ENCODE results near the gene PCDHB8.
"Not testable (repeated sequence)": the region's sequence is repeated elsewhere in the genome, so short reads cannot be mapped to it uniquely, and the experiment has no call there.

PCDHB8 gene

DNA sequence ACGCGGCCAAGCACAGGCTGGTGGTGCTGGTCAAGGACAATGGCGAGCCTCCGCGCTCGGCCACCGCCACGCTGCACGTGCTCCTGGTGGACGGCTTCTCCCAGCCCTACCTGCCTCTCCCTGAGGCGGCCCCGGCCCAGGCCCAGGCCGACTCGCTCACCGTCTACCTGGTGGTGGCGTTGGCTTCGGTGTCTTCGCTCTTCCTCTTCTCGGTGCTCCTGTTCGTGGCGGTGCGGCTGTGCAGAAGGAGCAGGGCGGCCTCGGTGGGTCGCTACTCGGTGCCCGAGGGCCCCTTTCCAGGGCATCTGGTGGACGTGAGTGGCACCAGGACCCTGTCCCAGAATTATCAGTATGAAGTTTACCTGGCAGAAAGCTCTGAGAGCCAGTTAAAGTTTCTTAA lies 19.7 kb upstream of the PCDHB8 start:
- H3K36me3 ChIP-seq (ENCODE audit: control insufficient read depth, low read depth, low read length); H3K9ac ChIP-seq (ENCODE audit: low read length); H3K27me3 ChIP-seq (ENCODE audit: control insufficient read depth, insufficient read depth, low read length); H3K4me1 ChIP-seq (ENCODE audit: control insufficient read depth, low read depth, low read length); H3K27ac ChIP-seq (ENCODE audit: low read length); H3K4me3 ChIP-seq (ENCODE audit: low read length); H3K9me3 ChIP-seq (ENCODE audit: control insufficient read depth, low read depth, low read length): not testable (repeated sequence)

GRCh38 chr5:141172381-141173204 lies 5.0 kb upstream of the PCDHB8 start, which contains the start of gene PCDHB7:
TSS of gene PCDHB7 (plus strand) at chr5:141172644. CDS start at chr5:141172836, 192 bp downstream.
- Histone ChIP-seq H3K4me3 (ENCODE audit: low read length) (no peak within 1 kb of the TSS), H3K9ac (ENCODE audit: low read length) (no peak within 1 kb of the TSS), H3K27me3 (ENCODE audit: control insufficient read depth, insufficient read depth, low read length) (no peaks in the 10 kb centered on the region), H3K9me3 (ENCODE audit: control insufficient read depth, low read depth, low read length) (peaks cover 12% of the 10 kb centered on the region), H3K36me3 (ENCODE audit: control insufficient read depth, low read depth, low read length) (no peaks in the 10 kb centered on the region), H3K4me1 (ENCODE audit: control insufficient read depth, low read depth, low read length) (no peaks in the 10 kb centered on the region), H3K27ac (ENCODE audit: low read length) (no peak within 1 kb of the TSS)

DNA sequence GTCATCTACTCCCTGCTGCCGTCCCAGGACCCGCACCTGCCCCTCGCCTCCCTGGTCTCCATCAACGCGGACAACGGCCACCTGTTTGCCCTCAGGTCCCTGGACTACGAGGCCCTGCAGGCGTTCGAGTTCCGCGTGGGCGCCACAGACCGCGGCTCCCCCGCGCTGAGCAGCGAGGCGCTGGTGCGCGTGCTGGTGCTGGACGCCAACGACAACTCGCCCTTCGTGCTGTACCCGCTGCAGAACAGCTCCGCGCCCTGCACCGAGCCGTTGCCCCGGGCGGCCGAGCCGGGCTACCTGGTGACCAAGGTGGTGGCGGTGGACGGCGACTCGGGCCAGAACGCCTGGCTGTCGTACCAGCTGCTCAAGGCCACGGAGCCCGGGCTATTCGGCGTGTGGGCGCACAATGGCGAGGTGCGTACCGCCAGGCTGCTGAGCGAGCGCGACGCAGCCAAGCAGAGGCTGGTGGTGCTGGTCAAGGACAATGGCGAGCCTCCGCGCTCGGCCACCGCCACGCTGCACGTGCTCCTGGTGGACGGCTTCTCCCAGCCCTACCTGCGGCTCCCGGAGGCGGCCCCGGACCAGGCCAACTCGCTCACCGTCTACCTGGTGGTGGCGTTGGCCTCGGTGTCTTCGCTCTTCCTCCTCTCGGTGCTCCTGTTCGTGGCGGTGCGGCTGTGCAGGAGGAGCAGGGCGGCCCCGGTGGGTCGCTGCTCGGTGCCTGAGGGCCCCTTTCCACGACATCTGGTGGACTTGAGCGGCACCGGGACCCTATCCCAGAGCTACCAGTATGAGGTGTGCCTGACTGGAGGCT lies 3.1 kb upstream of the PCDHB8 start:
- H3K27ac ChIP-seq (ENCODE audit: low read length); H3K27me3 ChIP-seq (ENCODE audit: control insufficient read depth, insufficient read depth, low read length); H3K4me1 ChIP-seq (ENCODE audit: control insufficient read depth, low read depth, low read length); H3K9ac ChIP-seq (ENCODE audit: low read length); H3K4me3 ChIP-seq (ENCODE audit: low read length); H3K36me3 ChIP-seq (ENCODE audit: control insufficient read depth, low read depth, low read length): not testable (repeated sequence)
- H3K9me3 ChIP-seq (ENCODE audit: control insufficient read depth, low read depth, low read length), result peaks cover 15% of the 10 kb centered on the region

- Histone ChIP-seq H3K4me1 (ENCODE audit: control insufficient read depth, low read depth, low read length) (no peaks in the 10 kb centered on the region), H3K9ac (ENCODE audit: low read length) (no peak overlapping the region), H3K36me3 (ENCODE audit: control insufficient read depth, low read depth, low read length) (no peaks in the 10 kb centered on the region), H3K27me3 (ENCODE audit: control insufficient read depth, insufficient read depth, low read length) (no peaks in the 10 kb centered on the region), H3K4me3 (ENCODE audit: low read length) (no peak overlapping the region), H3K27ac (ENCODE audit: low read length) (no peak overlapping the region), H3K9me3 (ENCODE audit: control insufficient read depth, low read depth, low read length) (peaks cover 15% of the 10 kb centered on the region)
Measured at GRCh38 chr5:141175933-141176332, 1.7 kb upstream of the PCDHB8 start.

DNA sequence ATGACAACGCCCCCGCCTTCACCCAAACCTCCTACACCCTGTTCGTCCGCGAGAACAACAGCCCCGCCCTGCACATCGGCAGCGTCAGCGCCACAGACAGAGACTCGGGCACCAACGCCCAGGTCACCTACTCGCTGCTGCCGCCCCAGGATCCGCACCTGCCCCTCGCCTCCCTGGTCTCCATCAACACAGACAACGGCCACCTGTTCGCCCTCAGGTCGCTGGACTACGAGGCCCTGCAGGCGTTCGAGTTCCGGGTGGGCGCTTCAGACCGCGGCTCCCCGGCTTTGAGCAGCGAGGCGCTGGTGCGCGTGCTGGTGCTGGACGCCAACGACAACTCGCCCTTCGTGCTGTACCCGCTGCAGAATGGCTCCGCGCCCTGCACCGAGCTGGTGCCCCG lies 1.8 kb downstream of the PCDHB8 start:
- H3K9me3 ChIP-seq (ENCODE audit: control insufficient read depth, low read depth, low read length), result peaks cover 15% of the 10 kb centered on the region
- not testable (repeated sequence) for H3K27ac ChIP-seq (ENCODE audit: low read length); H3K27me3 ChIP-seq (ENCODE audit: control insufficient read depth, insufficient read depth, low read length); H3K36me3 ChIP-seq (ENCODE audit: control insufficient read depth, low read depth, low read length); H3K9ac ChIP-seq (ENCODE audit: low read length); H3K4me1 ChIP-seq (ENCODE audit: control insufficient read depth, low read depth, low read length); H3K4me3 ChIP-seq (ENCODE audit: low read length)

GRCh38 chr5:141179876-141180275 lies 2.3 kb downstream of the PCDHB8 start:
- not testable (repeated sequence) for H3K27ac ChIP-seq (ENCODE audit: low read length); H3K4me3 ChIP-seq (ENCODE audit: low read length); H3K36me3 ChIP-seq (ENCODE audit: control insufficient read depth, low read depth, low read length); H3K4me1 ChIP-seq (ENCODE audit: control insufficient read depth, low read depth, low read length); H3K27me3 ChIP-seq (ENCODE audit: control insufficient read depth, insufficient read depth, low read length); H3K9ac ChIP-seq (ENCODE audit: low read length)
- H3K9me3 ChIP-seq (ENCODE audit: control insufficient read depth, low read depth, low read length), result peaks cover 15% of the 10 kb centered on the region

DNA sequence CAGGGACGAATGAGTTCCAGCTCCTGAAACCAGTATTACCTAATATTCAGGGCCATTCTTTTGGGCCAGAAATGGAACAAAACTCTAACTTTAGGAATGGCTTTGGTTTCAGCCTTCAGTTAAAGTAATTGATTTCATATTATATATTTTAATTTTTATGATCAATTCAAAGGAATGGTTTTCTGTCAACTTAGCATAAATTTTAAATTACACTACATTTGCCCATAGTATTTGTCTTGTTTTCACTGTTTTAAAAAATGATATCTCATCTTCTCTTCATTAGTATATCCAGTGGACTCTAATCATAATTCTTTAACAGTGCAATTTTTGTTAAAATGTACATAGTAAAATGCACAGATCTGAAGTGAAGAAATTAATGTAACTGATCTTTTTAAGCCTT lies 2.7 kb downstream of the PCDHB8 start:
- Histone ChIP-seq H3K36me3 (ENCODE audit: control insufficient read depth, low read depth, low read length) (no peaks in the 10 kb centered on the region), H3K9me3 (ENCODE audit: control insufficient read depth, low read depth, low read length) (peaks cover 15% of the 10 kb centered on the region), H3K27me3 (ENCODE audit: control insufficient read depth, insufficient read depth, low read length) (no peaks in the 10 kb centered on the region), H3K9ac (ENCODE audit: low read length) (no peak overlapping the region), H3K4me1 (ENCODE audit: control insufficient read depth, low read depth, low read length) (no peaks in the 10 kb centered on the region), H3K4me3 (ENCODE audit: low read length) (no peak overlapping the region), H3K27ac (ENCODE audit: low read length) (no peak overlapping the region)

DNA sequence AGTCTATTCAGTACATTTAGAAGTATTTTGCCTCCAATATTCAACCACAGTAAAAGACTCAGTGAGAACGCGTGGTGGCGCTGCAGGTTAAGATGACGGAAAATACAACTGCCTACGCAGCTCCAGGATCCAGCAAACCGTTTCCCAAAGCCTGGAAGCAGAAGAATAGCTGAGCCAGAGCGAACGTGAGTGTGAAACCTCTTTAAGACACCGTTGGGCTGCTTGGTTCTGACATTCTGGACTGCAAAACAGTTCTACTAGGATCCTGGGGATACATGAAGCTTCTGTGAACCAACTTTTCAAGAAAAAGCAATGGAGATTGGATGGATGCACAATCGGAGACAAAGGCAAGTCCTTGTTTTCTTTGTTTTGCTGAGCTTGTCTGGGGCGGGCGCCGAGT lies 4.7 kb downstream of the PCDHB8 start, which contains the start of gene PCDHB16:
TSS of gene PCDHB16 (plus strand) at position 140 of the 400 bp plus-strand sequence. CDS start at position 313, 173 bp downstream.
- peak within 1 kb of the TSS; percentile 35 for H3K9ac ChIP-seq (ENCODE audit: low read length)
- H3K4me1 ChIP-seq (ENCODE audit: control insufficient read depth, low read depth, low read length), result no peaks in the 10 kb centered on the region
- peak within 1 kb of the TSS; percentile 49 for H3K4me3 ChIP-seq (ENCODE audit: low read length)
- H3K27ac ChIP-seq (ENCODE audit: low read length), result no peak within 1 kb of the TSS
- peaks cover 5% of the 10 kb centered on the region for H3K9me3 ChIP-seq (ENCODE audit: control insufficient read depth, low read depth, low read length)
- H3K27me3 ChIP-seq (ENCODE audit: control insufficient read depth, insufficient read depth, low read length), result no peaks in the 10 kb centered on the region
- H3K36me3 ChIP-seq (ENCODE audit: control insufficient read depth, low read depth, low read length), result no peaks in the 10 kb centered on the region

DNA sequence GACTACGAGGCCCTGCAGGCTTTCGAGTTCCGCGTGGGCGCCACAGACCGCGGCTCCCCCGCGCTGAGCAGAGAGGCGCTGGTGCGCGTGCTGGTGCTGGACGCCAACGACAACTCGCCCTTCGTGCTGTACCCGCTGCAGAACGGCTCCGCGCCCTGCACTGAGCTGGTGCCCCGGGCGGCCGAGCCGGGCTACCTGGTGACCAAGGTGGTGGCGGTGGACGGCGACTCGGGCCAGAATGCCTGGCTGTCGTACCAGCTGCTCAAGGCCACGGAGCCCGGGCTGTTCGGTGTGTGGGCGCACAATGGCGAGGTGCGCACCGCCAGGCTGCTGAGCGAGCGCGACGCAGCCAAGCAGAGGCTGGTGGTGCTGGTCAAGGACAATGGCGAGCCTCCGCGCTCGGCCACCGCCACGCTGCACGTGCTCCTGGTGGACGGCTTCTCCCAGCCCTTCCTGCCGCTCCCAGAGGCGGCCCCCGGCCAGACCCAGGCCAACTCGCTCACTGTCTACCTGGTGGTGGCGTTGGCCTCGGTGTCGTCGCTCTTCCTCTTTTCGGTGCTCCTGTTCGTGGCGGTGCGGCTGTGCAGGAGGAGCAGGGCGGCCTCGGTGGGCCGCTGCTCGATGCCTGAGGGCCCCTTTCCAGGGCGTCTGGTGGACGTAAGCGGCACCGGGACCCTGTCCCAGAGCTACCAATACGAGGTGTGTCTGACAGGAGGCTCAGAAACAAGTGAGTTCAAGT lies 6.7 kb downstream of the PCDHB8 start:
- H3K4me3 ChIP-seq (ENCODE audit: low read length); H3K9me3 ChIP-seq (ENCODE audit: control insufficient read depth, low read depth, low read length); H3K27me3 ChIP-seq (ENCODE audit: control insufficient read depth, insufficient read depth, low read length); H3K9ac ChIP-seq (ENCODE audit: low read length); H3K4me1 ChIP-seq (ENCODE audit: control insufficient read depth, low read depth, low read length); H3K36me3 ChIP-seq (ENCODE audit: control insufficient read depth, low read depth, low read length); H3K27ac ChIP-seq (ENCODE audit: low read length): not testable (repeated sequence)

- Histone ChIP-seq H3K4me3 (ENCODE audit: low read length) (peak within 1 kb of the TSS; percentile 30), H3K9ac (ENCODE audit: low read length) (no peak within 1 kb of the TSS)
Measured at GRCh38 chr5:141186897-141187512, 9.4 kb downstream of the PCDHB8 start, which contains the start of gene PCDHB9. TSS of gene PCDHB9 (plus strand) at chr5:141187161. CDS start at chr5:141187319, 158 bp downstream.

DNA sequence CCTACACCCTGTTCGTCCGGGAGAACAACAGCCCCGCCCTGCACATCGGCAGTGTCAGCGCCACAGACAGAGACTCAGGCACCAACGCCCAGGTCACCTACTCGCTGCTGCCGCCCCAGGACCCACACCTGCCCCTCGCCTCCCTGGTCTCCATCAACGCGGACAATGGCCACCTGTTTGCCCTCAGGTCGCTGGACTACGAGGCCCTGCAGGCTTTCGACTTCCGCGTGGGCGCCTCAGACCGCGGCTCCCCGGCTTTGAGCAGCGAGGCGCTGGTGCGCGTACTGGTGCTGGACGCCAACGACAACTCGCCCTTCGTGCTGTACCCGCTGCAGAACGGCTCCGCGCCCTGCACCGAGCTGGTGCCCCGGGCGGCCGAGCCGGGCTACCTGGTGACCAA lies 11.1 kb downstream of the PCDHB8 start:
- not testable (repeated sequence) for H3K9ac ChIP-seq (ENCODE audit: low read length); H3K27me3 ChIP-seq (ENCODE audit: control insufficient read depth, insufficient read depth, low read length); H3K36me3 ChIP-seq (ENCODE audit: control insufficient read depth, low read depth, low read length); H3K4me3 ChIP-seq (ENCODE audit: low read length); H3K27ac ChIP-seq (ENCODE audit: low read length); H3K4me1 ChIP-seq (ENCODE audit: control insufficient read depth, low read depth, low read length); H3K9me3 ChIP-seq (ENCODE audit: control insufficient read depth, low read depth, low read length)

More at GRCh38 chr5:141186897-141187512, 9.4 kb downstream of the PCDHB8 start, which contains the start of gene PCDHB9:
- no peaks in the 10 kb centered on the region for H3K36me3 ChIP-seq (ENCODE audit: control insufficient read depth, low read depth, low read length)
- H3K9me3 ChIP-seq (ENCODE audit: control insufficient read depth, low read depth, low read length), result peaks cover 3% of the 10 kb centered on the region
- no peaks in the 10 kb centered on the region for H3K4me1 ChIP-seq (ENCODE audit: control insufficient read depth, low read depth, low read length)
- no peaks in the 10 kb centered on the region for H3K27me3 ChIP-seq (ENCODE audit: control insufficient read depth, insufficient read depth, low read length)
- H3K27ac ChIP-seq (ENCODE audit: low read length), result no peak within 1 kb of the TSS
